SU-DHL-6 (cell line): ENCODE data around the gene ALK.

Experiments used
- H2AFZ ChIP-seq: fragments of 200-600 bp; sonication (generic); 2 replicates; pipeline ENCODE4 v1.6.1; 2014; ENCODE audit warnings: low read depth, mild to moderate bottlenecking, moderate library complexity, mixed read lengths, antibody characterized with exemption, low read length; ENCODE audit not compliant: severe bottlenecking
- H3F3A ChIP-seq: fragments of 200-600 bp; shearing (Covaris generic); 2 replicates; pipeline ENCODE4 v1.6.0; 2016; ENCODE audit warnings: antibody characterized with exemption, mild to moderate bottlenecking; ENCODE audit not compliant: insufficient read depth
- H3K27ac ChIP-seq: fragments of 200-600 bp; sonication (generic); 2 replicates; pipeline ENCODE4 v1.5.1; 2016; ENCODE audit warnings: low read depth, mild to moderate bottlenecking, low read length, moderate library complexity, mixed read lengths
- H3K27me3 ChIP-seq: fragments of 200-600 bp; sonication (generic), shearing (Covaris generic); 2 replicates; pipeline ENCODE4 v1.6.0; 2014; ENCODE audit warnings: mild to moderate bottlenecking, low read length
- H3K36me3 ChIP-seq: fragments of 200-600 bp; sonication (generic); 2 replicates; pipeline ENCODE4 v1.6.1; 2014; ENCODE audit warnings: mild to moderate bottlenecking, low read length, mixed read lengths
- H3K4me2 ChIP-seq: fragments of 300-600, 200-600 bp; shearing (Covaris generic), sonication (generic); 2 replicates; pipeline ENCODE4 v1.6.0; 2014; ENCODE audit warnings: low read length, low read depth, mild to moderate bottlenecking; ENCODE audit not compliant: poor library complexity, severe bottlenecking
- H3K4me3 ChIP-seq: fragments of 200-600 bp; sonication (generic); 2 replicates; pipeline ENCODE4 v1.5.1; 2014; ENCODE audit warnings: antibody characterized with exemption, low read length, mild to moderate bottlenecking, mixed read lengths; ENCODE audit not compliant: insufficient read depth, poor library complexity, severe bottlenecking
- H3K79me2 ChIP-seq: fragments of 200-600 bp; sonication (generic); 2 replicates; pipeline ENCODE4 v1.6.1; 2014; ENCODE audit warnings: mild to moderate bottlenecking, low read length, moderate library complexity; ENCODE audit not compliant: insufficient read depth
- H3K9ac ChIP-seq: fragments of 200-600 bp; sonication (generic); 2 replicates; pipeline ENCODE4 v1.7.0; 2014; ENCODE audit warnings: mild to moderate bottlenecking, low read length
- H3K9me2 ChIP-seq: fragments of 200-600 bp; sonication (generic); replicated peaks from 2 replicates; pipeline ENCODE4 v1.6.1; 2014; ENCODE audit warnings: low read length; ENCODE audit not compliant: insufficient read depth
- H3K9me3 ChIP-seq: fragments of 200-600 bp; sonication (generic); 2 replicates; pipeline ENCODE4 v1.6.1; 2014; ENCODE audit warnings: low read length, mixed read lengths; ENCODE audit not compliant: insufficient read depth
- H4K20me1 ChIP-seq: fragments of 200-600 bp; sonication (generic); 2 replicates; pipeline ENCODE4 v1.6.1; 2014; ENCODE audit warnings: low read depth, mild to moderate bottlenecking, antibody characterized with exemption, low read length, moderate library complexity, mixed read lengths
- EZH2phosphoT487 ChIP-seq: fragments of 200-600 bp; sonication (generic), shearing (Covaris generic); conservative IDR thresholded peaks from 2 replicates; pipeline ENCODE4 v1.6.1; 2018; ENCODE audit warnings: mild to moderate bottlenecking, antibody characterized with exemption, low read length, moderate library complexity, mixed read lengths
- TF ChIP-seq, protein P1 (sequence below): fragments of 200-600 bp; sonication (generic); IDR thresholded peaks from one replicate; pipeline ENCODE4 v1.5.1; 2017; ENCODE audit warnings: antibody characterized with exemption, mild to moderate bottlenecking, low read length, moderate library complexity; ENCODE audit not compliant: insufficient read depth, poor library complexity, severe bottlenecking

The ALK gene

DNA sequence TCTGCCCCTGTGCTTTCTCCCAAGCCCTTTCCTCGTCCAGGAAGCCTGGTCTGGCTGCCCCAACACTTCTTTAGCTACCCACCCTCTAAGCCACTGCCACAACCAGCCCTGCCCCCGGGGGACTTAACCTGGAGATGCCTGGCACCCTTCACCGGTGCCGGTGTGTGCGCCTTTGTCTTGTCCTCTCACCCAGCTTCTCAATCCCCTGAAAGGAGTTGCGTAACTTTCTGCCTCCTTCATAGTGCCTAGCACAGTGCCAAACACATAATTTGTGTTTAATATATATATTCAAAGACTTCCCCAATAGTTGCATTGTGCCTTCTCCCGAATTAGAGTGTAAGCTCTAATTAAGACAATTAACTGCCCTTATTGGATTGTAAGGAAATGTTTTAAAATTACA is 70.6 kb downstream of the ALK start:
- Histone ChIP-seq H3K36me3 (no peaks in the 10 kb centered on the region), H3K27me3 (no peaks in the 10 kb centered on the region), H3F3A (no peaks in the 10 kb centered on the region), H3K4me3 (no peak overlapping the region), H3K79me2 (no peaks in the 10 kb centered on the region), H3K9me3 (no peaks in the 10 kb centered on the region), H2AFZ (no peak overlapping the region), H3K4me2 (no peak overlapping the region), H3K9ac (no peak overlapping the region), H3K27ac (no peak overlapping the region), H3K9me2 (no peaks in the 10 kb centered on the region), H4K20me1 (no peaks in the 10 kb centered on the region)
- TF ChIP-seq, protein P1, sequence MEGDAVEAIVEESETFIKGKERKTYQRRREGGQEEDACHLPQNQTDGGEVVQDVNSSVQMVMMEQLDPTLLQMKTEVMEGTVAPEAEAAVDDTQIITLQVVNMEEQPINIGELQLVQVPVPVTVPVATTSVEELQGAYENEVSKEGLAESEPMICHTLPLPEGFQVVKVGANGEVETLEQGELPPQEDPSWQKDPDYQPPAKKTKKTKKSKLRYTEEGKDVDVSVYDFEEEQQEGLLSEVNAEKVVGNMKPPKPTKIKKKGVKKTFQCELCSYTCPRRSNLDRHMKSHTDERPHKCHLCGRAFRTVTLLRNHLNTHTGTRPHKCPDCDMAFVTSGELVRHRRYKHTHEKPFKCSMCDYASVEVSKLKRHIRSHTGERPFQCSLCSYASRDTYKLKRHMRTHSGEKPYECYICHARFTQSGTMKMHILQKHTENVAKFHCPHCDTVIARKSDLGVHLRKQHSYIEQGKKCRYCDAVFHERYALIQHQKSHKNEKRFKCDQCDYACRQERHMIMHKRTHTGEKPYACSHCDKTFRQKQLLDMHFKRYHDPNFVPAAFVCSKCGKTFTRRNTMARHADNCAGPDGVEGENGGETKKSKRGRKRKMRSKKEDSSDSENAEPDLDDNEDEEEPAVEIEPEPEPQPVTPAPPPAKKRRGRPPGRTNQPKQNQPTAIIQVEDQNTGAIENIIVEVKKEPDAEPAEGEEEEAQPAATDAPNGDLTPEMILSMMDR: no peak
- no peak for TF ChIP-seq EZH2phosphoT487

DNA sequence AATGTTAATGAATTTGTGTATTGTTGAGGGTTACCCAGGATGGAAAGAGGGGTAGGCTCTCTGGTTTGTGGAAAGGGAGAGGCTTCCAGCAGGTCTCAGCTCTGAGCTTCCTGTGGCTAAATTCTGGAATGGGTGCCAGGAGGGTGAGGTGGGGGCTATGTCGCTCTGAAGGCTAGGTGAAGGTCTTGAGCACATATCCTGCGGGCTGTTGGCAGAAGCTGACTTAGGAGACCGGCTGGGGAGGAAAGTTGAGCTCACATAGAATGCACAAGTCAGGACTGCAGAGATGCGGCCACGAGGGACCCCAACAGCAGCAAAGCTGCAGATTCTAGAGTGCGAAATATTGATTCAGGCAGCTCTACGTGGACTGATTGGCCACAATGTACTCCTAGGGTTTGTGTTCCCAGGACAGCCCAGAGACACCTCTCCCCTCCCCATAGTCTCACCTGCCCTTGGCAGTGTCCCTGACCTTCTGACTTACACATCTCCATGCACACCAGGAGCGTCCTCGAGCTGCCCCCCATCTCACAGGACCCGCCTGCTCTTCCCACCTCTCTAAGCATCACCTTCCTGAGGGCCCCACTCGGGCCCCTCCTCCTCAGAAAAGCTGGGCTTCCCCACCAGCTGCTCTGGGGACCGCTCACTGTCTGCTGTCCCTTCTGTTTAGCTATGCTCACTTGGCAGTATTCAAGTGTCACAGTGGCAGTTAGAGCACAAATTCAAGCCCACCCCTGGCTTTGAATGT is 72.6 kb downstream of the ALK start:
- Histone ChIP-seq H3K79me2 (no peaks in the 10 kb centered on the region), H3K27ac (no peak overlapping the region), H3K9me2 (no peaks in the 10 kb centered on the region), H4K20me1 (no peaks in the 10 kb centered on the region), H3K36me3 (no peaks in the 10 kb centered on the region), H2AFZ (no peak overlapping the region), H3K4me3 (no peak overlapping the region), H3K4me2 (no peak overlapping the region), H3F3A (no peaks in the 10 kb centered on the region), H3K9me3 (no peaks in the 10 kb centered on the region), H3K27me3 (no peaks in the 10 kb centered on the region), H3K9ac (no peak overlapping the region)
- TF ChIP-seq, protein P1: no peak
- TF ChIP-seq EZH2phosphoT487: no peak

DNA sequence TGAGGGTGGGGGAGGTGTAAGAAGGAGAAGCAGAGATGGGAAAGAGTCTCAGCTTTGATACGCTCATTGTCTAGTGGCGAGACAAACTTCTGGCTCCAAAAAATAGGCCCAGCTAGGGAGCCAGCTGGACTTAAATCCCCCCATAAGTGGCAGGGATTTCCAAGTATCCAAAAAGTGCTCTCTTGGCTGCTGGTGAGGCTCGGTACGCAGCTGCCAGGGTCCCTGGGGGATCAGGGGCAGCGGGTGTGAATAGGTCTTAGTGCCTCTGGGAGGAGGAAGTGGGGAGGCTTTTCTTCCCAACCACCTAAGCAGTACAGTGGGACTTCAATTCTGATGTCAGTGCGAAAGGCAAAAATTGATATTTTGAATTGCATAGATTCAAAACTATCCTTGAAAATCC is 73.5 kb downstream of the ALK start:
- no peaks in the 10 kb centered on the region for H3K79me2 ChIP-seq
- no peak for TF ChIP-seq EZH2phosphoT487
- TF ChIP-seq, protein P1: no peak
- H3K4me2 ChIP-seq: no peak overlapping the region
- no peaks in the 10 kb centered on the region for H3K9me2 ChIP-seq
- H3K36me3 ChIP-seq: no peaks in the 10 kb centered on the region
- H2AFZ ChIP-seq: no peak overlapping the region
- H3K27me3 ChIP-seq: no peaks in the 10 kb centered on the region
- no peak overlapping the region for H3K27ac ChIP-seq
- no peaks in the 10 kb centered on the region for H3K9me3 ChIP-seq
- no peak overlapping the region for H3K9ac ChIP-seq
- no peaks in the 10 kb centered on the region for H3F3A ChIP-seq
- H4K20me1 ChIP-seq: no peaks in the 10 kb centered on the region
- no peak overlapping the region for H3K4me3 ChIP-seq
